HG02642 (cell line): ENCODE measurements around the gene TRIO.

Experiments used
- ATAC-seq: cut with Tn5 transposase; IDR thresholded peaks from one replicate; pipeline ENCODE4 v1.9.1; 2021; ENCODE audit warnings: mild to moderate bottlenecking; ENCODE audit not compliant: unreplicated experiment, poor library complexity

TRIO gene

DNA sequence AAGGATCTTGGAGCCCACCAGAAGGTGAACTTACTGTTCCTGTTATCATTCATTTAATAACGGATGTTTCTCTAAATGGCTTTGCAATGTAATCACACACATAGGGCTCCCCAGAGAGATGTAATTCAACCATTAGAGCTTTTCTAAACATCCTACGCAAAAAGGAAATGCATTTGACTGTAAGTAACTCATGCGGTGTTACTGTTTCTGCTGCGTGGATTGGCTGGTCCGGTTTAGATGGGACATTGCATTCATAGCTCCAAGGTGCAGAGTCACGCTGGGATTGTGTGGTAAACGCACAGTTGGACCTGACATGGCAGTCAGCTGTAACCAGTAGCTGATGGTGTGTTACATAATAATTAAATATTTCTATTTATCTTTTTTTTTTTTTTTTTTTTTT is 252.9 kb downstream of the TRIO start:
- no peak for ATAC-seq

DNA sequence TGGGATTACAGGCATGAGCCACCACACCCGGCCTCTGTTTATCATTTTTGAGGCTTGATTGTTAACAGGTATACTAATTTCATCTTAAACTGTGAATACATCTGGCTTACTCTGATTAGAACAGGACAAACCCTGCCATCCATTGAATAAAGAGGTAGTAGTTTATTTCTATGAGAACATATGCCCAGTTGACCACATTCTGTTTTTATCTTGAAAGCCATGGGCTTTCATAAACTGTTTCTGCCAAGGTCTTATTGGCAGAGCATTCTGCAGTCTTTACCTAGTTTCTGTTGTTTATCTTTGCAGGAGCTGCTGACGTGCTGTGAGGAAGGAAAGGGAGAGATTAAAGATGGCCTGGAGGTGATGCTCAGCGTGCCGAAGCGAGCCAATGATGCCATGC is 253.6 kb downstream of the TRIO start:
- no peak for ATAC-seq

DNA sequence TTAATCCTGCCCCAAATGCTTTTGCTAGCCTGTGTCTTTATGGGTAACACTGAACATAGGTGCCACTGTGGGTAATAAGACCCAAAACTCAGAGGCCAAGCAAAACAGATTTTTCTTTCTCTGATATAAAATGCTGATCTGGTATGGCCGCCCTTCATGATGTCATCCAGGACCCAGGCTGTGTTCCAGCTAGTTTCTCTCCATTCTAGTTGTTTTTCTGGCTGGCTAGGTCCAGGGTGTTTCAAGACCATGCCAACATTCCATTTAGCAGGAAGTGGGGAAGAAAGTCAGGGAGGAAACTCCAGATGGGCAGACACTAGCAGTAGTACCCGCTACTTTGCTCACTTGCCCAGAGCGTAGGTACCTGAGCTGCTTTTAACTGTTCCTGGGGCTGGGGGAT is 254.6 kb downstream of the TRIO start:
- no peak for ATAC-seq

DNA sequence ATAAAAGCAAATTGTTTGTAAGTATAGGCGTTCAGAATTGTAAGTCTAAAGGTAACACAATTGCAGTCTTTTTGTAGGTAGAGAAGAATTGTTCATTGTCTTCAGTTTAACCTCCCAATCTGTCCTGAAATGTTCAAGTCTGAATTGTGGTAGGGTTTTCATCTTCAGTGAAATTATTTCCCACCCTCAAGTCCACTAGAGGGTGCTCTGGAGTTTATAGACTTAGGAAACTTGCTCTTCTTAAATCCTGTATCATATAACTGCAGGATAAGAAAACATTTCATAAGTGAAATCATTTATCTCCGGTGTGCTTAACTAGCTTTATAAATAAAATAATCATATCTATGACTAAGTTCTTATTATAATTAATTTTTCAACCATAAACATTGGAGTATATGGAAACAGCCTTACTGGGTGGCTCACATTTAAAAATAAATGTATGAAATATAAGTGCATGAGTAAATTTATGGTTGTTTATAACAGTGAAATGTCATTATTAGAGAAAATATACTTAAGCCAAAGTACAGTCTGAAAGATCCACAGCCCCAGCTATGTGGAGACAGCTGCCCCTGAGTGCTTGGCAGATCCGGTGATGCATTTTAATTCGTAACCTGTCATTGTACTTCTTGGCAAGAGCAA is 256.0 kb downstream of the TRIO start:
- no peak for ATAC-seq

DNA sequence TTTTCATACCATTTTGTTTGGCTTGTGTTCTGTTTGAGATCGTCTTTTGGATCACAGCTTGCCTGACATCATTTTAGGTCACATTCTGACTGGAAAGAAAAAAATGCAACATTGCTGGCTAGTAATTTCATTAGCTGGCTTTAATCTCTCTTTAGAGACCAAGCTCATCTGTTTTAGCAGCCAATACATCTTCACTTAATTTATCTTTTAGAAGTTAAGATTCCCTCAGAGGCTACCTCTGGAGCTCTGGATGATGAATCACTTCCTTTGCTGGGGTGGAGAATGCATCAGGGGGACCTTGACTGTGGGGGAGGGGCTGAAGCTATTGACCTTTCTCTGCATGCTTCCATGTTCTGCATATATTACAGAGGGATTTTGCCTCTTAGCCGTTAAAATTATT is 256.9 kb downstream of the TRIO start:
- ATAC-seq = no peak

DNA sequence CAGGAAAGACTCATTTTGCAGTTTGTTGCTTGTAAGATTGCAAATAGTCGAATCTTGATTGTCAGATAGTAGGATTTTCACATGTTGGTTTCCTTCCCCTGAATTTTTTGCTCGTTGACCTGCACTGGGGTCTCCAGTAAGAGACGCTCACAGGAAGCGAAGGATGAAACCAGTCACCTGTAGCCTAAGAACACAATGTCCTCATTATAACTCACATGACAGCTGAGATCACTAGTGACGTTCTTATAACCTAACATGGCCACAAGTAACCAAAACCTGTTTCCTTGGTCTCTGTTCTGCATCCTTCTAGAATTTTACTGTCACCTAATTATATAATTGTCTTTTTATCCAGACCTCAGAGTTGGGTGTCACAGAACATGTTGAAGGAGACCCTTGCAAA is 257.5 kb downstream of the TRIO start:
- ATAC-seq = no peak

DNA sequence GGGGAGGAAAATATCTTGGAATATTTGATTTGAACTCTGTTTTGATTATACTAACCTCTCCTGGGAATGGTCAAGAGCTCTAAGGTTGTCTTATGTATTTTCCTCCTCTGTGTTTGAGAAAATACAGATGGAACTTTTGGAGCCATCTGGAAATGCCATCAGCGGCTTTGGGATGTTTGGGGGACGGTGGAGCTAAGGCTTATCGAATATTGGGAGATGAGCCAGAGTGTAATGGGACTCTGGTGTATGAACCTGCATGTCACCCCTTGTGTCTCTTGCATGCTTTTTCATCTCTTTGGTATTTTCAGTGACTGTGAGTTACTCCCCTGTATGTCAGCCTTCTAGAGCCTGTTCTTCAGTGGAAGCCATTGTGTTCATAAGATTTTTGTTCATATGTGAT is 258.5 kb downstream of the TRIO start:
- no peak for ATAC-seq

DNA sequence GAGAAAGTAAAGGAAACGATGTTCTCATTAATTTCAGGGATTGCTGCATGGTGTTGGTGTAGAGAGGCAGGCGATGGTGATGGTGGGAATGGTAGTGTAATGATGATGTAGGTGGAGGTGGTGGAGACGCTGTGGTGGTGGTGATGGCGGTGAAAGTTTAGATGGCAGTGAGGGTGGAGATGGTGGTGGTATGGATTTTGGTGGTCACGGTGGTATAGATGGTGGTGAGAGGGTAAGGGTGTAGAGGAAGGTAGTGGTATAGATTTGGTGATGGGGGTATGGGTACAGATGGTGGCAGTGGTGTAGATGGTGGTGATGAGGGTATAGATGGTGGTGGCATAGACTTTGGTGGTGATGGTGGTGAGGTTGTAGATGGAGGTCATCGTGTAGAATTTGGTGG is 259.3 kb downstream of the TRIO start:
- no peak for ATAC-seq

DNA sequence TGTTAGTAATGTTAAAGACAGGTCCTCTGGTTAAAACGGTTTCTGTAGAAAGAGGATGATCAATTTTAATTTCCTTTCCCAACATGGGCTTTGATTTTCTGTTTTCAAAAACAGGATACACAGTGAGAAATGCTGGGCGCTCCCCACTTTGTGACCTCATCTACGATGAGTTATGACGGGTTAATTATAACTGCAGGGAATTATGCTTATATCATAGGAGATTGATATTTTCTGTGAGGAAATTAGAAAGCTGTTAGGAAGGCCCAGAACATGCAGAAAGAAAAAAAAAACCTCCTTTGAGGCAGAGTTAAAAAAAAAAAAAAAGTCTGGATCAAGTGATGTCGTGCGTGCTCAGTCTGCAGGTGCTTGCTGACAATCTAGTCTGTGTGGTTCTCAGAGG is 261.6 kb downstream of the TRIO start:
- no peak for ATAC-seq

DNA sequence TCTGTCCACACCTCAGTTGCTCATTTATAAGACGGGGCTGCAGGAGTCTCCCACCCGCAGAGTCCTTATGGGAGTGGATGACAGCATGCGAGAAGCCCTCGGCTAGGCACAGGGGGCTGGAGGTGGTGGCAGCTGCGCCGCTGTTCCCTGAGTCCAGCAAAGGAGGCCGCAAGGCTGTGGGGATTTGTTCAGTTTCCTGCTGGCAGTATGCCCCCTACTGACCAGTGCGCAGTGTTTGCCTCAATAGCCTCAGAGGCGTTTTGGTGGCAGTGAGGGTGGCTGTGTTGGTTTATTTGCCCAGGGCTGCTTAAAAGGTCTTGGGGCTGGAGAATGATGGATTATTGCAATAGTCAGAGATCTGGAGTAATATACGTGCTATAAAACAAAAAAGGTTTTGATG is 262.1 kb downstream of the TRIO start:
- ATAC-seq = no peak

DNA sequence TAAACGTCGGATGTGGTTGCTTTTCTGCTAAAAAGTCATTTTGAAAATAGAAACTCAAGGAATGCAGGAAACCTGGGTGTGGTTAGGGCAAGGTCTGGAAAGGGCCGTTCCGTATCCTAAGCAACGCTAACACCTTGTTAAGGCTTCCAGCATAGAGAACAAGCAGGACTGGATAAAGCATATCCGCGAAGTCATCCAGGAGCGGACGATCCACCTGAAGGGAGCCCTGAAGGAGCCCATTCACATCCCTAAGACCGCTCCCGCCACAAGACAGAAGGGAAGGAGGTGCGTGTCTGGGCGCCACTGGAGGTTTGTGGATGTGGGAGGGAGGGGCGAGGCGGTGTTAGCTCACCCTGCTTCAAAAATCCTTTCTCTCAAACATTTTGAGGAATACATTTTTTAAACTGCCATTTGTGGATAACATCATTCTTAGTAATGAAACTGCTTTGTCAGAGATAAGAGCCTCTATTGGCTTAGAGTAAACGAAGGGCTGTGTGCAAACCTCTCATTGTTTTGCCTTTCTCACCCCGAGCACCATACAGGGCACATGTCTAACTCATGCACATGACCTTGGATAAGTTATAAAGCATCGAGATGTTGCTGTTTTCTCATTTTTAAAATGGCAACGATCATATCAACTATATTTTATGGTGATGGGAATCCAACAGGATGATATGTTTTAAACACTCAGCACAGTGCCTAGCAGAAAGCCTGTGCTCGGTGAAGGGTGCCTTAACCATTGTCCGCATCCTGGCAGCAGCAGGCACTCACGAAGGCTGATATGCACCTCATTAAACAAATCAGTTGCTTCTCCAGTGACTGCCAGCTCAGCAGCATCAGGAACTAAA is 262.8 kb downstream of the TRIO start:
- ATAC-seq = no peak

DNA sequence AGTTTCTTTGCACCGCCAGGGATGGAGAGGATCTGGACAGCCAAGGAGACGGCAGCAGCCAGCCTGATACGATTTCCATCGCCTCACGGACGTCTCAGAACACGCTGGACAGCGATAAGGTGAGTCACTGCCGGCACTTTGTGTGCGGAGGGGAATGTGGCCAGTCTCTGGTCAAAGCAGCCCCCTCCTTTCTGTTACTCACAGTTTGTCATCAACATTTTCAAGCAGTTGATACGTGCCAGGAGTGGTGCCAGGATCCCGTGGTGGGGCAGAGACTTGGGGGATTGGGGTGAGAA is 263.4 kb downstream of the TRIO start:
- no peak for ATAC-seq

DNA sequence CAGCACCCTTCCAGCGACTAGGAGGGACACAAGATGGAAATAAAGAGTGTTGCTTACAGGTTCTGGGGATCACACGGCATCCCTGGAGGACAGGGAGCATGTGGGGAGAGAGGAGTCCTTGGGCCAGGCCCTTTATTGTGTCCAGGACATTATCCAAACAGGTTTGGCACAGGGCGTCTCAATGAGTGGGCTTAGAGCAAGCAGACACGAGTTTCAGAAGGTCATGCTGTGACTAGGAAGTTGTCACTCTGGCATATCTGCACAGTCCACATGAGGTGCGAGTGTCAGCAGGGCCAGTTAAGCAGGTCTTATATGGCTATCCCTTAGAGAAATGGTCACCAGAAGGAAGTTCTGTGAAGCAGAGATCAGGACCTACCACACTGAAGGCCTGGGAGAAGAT is 263.9 kb downstream of the TRIO start:
- ATAC-seq = no peak

DNA sequence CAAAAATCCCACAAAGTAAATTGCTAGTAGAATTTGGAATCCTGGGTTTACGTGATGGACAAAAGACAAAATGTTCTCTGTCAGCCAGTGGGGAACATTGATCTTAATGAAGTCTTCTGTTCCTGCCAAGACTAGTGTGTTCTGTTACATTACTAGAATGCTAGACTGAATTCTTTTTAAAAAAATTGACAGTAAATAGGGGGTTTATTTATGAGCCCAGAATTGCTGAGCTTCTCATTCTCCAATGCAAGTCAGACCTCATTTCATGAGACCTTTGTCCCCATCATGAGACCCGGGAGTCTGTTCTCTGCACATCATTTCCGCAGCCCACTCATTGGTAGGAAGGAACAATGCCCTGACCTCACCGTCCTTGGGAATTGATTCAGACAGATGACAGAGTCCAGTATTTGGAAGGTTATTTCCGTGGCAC is 264.6 kb downstream of the TRIO start:
- no peak for ATAC-seq

DNA sequence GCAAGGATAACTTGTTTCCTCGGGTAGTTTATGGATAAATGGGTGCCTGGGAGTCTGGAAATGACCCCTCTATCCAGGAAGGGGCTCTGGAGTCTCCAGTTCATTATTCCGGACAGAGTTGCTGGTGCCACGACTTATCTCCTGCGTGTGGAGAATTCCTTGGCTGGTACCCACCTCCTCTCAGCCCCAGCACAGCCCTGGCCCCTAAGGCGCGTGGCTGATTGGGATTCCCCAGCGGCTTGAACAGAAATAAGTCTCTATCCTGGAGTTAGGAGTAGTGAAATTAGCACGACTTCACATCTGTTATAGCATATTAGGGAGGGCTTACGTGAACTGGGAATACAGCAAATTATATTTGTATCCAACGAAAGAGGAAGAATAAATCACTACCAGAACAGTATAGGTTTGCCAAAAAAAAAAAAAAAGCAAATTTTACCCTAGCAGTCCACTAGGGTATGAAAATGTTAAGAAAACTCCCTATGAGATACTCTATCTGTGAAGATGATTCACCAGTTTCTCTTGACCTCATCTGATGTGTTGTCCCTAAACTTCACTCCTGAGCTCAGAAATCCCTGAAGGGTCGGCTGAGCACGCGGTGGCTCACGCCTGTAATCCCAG is 265.9 kb downstream of the TRIO start:
- ATAC-seq = no peak

DNA sequence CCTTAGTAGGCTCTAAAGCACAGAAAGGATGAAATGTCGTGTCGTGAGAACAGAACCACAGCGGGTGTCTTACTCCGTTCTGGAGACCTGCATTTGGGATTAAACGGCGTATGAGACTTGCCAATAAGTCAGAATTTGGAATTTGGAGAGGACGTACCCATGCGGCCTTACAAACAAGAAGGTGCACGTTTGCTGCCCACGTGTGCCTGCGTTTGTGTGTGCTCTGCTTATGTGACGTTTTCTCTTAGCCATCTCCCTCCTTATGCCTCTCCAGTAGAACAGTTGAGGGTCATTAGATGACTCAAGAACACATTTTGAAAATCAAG is 266.9 kb downstream of the TRIO start:
- no peak for ATAC-seq

DNA sequence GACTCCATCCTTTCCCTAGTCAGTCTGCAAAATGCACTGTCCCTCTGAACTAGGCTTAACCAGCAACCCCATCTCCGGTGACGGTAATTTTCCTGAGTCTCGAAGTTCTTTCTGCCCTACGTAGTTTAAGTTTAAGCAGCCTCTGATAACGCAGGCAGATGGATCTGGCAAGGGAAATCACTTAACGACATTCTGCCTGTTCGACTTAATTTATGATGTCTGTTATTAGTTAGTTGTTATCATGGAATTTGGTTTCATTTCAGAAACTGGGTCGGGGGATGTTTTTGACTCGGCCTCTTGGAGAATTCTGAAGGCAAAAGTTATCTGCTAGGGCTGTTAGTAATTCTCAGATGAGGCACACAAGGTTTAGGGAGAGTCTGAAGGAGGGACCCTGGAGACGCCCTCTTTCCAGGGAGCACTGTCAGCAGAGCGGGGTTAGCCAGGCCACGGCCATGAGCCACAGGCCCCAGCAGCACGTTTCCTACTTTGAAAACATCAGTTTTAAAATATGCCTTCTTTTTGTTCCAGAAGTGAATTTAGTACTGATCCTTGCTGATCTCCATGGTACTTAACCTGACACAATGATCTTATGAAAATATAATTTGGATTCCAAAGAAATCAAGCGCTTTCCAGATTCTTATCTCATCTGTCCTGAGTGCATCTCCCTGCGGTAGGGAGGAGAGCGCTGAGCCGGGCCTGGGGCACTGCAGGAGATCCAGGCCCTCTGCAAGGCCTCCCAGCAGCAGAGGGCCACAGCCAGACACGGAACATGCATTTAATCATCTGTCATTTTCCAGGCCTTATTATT is 267.5 kb downstream of the TRIO start:
- ATAC-seq = no peak

DNA sequence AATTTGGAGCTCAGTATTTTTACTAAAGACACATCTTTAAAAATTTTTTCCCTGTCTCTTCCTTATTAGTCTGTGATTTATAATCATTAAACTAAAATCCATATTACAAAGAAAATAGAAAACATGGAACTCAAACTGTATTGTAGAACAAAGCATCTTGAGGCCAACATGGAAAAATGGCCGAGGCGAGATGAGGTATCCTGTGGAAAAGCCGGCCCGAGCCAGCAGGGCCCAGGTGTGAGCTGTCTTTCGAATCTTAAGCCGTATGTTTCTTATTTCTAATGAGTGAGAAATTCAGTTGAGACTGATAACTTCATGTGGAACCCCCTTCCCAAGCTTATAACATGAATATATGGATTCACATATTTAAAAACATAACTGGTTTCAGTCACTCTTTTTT is 268.1 kb downstream of the TRIO start:
- no peak for ATAC-seq

DNA sequence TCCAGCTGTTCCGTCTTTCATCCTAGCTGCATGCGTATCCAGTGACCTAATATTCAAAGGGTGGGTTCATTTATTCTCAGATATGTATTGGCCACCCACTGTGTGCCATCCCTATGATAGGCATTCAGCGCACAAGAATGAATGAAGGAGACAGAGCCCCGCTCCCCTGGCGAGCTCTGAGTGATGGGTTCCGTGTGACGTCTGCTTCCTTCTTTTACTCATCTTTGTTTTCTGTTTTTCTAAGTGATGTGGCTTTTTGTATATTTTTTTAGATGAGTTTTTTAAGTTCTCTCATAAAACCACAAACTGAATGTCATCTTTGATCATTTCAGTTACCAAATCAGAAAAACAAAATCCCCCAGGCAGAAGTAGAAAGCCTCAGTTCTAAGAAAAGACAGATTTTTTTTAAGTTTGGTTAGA is 270.2 kb downstream of the TRIO start:
- ATAC-seq = no peak

DNA sequence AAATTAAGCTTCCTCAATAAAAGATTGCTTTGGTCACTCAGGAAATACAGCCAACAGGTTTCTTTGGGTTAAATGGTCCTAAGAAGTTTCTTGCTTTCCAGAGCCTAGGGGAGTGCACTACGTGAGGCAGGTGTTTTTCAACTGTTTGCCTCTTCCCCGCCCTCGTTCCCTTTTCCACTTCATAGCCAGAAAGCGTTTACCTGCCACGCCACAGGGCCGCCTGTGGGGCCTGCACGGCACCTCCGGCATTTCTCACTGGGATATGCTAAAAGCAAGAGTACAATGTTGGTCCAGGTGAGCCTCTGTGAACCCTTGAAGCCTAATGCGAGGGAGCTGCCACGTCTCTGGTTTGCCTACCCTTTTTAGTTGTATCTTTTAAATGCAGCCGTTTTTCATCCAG is 270.9 kb downstream of the TRIO start:
- ATAC-seq = no peak

DNA sequence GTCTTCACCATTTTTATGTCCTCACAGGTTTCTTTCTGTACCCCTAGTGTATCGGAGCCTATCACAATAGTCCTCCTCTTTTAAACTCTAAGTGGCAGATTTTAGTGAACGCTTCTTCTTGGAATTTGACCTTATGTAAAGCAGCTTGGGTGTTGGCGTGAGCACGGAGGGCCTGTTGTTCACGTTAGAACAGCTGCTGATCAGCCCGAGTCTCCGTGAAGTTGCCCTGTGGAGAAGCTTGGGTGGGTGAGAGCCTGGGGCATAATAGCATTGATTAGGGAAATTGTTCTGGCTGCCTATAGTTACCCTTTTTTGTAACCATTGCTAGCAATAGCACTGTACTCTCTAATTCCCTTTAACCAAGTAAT is 271.5 kb downstream of the TRIO start:
- no peak for ATAC-seq
